HEK293 (cell line): Measurements from ENCODE around the gene GJA9.

Source experiments
- KLF1 ChIP-seq: fragments of 450-650 bp; formaldehyde crosslinking; IDR thresholded peaks from 2 replicates; pipeline ENCODE4 v1.5.1; 2016; ENCODE audit warnings: missing biosample characterization, missing genetic modification characterization
- ZNF596 ChIP-seq: fragments of 450-650 bp; IDR thresholded peaks from 2 replicates; pipeline ENCODE4 v1.5.0; 2018; ENCODE audit warnings: missing biosample characterization, mild to moderate bottlenecking, missing genetic modification characterization, moderate library complexity
- ZNF621 ChIP-seq: fragments of 450-650 bp; formaldehyde crosslinking; IDR thresholded peaks from 2 replicates; pipeline ENCODE4 v1.5.1; 2017; ENCODE audit warnings: missing biosample characterization, missing genetic modification characterization
- TF ChIP-seq, protein P1 (sequence below): fragments of 450-650 bp; formaldehyde crosslinking; IDR thresholded peaks from 2 replicates; pipeline ENCODE4 v1.5.1; 2016; ENCODE audit warnings: missing biosample characterization, missing genetic modification characterization
- TF ChIP-seq, protein P2 (sequence below): fragments of 450-650 bp; formaldehyde crosslinking; IDR thresholded peaks from 2 replicates; pipeline ENCODE4 v1.5.1; 2016; ENCODE audit warnings: missing biosample characterization, missing genetic modification characterization
- TF ChIP-seq, protein P3 (sequence below): fragments of 450-650 bp; formaldehyde crosslinking; IDR thresholded peaks from 2 replicates; pipeline ENCODE4 v1.5.1; 2016; ENCODE audit warnings: missing biosample characterization, missing genetic modification characterization, low read depth

DNA sequence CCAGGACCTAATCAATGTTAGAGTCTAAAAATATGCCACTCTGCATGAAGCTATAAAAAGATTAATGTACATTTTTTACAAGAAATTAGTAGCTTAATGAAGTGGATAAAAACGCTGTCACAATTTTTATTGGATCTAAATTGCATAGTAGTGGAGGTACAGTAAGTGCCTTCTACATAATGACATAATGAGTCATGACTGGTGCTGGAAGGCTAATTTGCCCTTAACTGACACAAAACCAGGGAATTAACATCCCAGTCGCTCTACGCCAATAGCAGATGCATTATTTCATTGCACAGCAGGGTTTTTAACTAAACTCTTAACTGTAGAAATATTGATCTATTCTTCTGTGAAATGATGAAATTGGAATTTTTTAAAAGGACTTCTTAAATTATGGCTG lies 55.1 kb downstream of the GJA9 start:
- TF ChIP-seq, protein P1, sequence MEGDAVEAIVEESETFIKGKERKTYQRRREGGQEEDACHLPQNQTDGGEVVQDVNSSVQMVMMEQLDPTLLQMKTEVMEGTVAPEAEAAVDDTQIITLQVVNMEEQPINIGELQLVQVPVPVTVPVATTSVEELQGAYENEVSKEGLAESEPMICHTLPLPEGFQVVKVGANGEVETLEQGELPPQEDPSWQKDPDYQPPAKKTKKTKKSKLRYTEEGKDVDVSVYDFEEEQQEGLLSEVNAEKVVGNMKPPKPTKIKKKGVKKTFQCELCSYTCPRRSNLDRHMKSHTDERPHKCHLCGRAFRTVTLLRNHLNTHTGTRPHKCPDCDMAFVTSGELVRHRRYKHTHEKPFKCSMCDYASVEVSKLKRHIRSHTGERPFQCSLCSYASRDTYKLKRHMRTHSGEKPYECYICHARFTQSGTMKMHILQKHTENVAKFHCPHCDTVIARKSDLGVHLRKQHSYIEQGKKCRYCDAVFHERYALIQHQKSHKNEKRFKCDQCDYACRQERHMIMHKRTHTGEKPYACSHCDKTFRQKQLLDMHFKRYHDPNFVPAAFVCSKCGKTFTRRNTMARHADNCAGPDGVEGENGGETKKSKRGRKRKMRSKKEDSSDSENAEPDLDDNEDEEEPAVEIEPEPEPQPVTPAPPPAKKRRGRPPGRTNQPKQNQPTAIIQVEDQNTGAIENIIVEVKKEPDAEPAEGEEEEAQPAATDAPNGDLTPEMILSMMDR (tag by site-specific recombination): no peak
- TF ChIP-seq, protein P2, sequence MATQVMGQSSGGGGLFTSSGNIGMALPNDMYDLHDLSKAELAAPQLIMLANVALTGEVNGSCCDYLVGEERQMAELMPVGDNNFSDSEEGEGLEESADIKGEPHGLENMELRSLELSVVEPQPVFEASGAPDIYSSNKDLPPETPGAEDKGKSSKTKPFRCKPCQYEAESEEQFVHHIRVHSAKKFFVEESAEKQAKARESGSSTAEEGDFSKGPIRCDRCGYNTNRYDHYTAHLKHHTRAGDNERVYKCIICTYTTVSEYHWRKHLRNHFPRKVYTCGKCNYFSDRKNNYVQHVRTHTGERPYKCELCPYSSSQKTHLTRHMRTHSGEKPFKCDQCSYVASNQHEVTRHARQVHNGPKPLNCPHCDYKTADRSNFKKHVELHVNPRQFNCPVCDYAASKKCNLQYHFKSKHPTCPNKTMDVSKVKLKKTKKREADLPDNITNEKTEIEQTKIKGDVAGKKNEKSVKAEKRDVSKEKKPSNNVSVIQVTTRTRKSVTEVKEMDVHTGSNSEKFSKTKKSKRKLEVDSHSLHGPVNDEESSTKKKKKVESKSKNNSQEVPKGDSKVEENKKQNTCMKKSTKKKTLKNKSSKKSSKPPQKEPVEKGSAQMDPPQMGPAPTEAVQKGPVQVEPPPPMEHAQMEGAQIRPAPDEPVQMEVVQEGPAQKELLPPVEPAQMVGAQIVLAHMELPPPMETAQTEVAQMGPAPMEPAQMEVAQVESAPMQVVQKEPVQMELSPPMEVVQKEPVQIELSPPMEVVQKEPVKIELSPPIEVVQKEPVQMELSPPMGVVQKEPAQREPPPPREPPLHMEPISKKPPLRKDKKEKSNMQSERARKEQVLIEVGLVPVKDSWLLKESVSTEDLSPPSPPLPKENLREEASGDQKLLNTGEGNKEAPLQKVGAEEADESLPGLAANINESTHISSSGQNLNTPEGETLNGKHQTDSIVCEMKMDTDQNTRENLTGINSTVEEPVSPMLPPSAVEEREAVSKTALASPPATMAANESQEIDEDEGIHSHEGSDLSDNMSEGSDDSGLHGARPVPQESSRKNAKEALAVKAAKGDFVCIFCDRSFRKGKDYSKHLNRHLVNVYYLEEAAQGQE (tag by site-specific recombination): no peak
- TF ChIP-seq, protein P3, sequence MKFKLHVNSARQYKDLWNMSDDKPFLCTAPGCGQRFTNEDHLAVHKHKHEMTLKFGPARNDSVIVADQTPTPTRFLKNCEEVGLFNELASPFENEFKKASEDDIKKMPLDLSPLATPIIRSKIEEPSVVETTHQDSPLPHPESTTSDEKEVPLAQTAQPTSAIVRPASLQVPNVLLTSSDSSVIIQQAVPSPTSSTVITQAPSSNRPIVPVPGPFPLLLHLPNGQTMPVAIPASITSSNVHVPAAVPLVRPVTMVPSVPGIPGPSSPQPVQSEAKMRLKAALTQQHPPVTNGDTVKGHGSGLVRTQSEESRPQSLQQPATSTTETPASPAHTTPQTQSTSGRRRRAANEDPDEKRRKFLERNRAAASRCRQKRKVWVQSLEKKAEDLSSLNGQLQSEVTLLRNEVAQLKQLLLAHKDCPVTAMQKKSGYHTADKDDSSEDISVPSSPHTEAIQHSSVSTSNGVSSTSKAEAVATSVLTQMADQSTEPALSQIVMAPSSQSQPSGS: peak; percentile 54; the same call in 1 of the 2 replicates
- TF ChIP-seq KLF1 (tag by site-specific recombination) (no peak), ZNF596 (tag by site-specific recombination) (no peak), ZNF621 (tag by site-specific recombination) (no peak)
